Activated T-helper 2 cell treated with anti-CD3 and anti-CD28 coated beads, Interferon-gamma antibody, Interleukin-2, Interleukin-4, amounts not matched to agents 10 μg/mL and 5 μg/mL and 100 μg/mL, durations not matched to agents 14 hours and 24 hours and 36 hours (primary cell): ENCODE measurements around the gene NIPAL4. TPM values are rescaled to one million over a fixed set of nuclear protein-coding genes. Genes with fewer than 3 reads are reported as not detected.

Source experiments
- DNase-seq: peaks from one replicate; pipeline ENCODE4 v3.0.0; 2021; ENCODE audit warnings: low spot score
- H3K27ac Mint-ChIP-seq: one replicate; pipeline ENCODE4 v1.8.0; 2021; ENCODE audit warnings: mixed read lengths
- H3K27me3 Mint-ChIP-seq: one replicate; pipeline ENCODE4 v1.8.0; 2021; ENCODE audit warnings: low read depth, mixed read lengths
- H3K36me3 Mint-ChIP-seq: one replicate; pipeline ENCODE4 v1.8.0; 2021; ENCODE audit warnings: low read depth, mixed read lengths
- H3K4me1 Mint-ChIP-seq: one replicate; pipeline ENCODE4 v1.8.0; 2021; ENCODE audit warnings: low read depth, mixed read lengths
- H3K4me3 Mint-ChIP-seq: one replicate; pipeline ENCODE4 v1.8.0; 2021; ENCODE audit warnings: low read depth, mild to moderate bottlenecking, moderate library complexity, mixed read lengths
- H3K9me3 Mint-ChIP-seq: one replicate; pipeline ENCODE4 v1.8.0; 2021; ENCODE audit warnings: mixed read lengths
- intact Hi-C: fragments of 100-400 bp; cut with micrococcal nuclease; formaldehyde crosslinking; loops from one replicate; pipeline ENCODE4 v1.15.1; 2023
- total RNA-seq: library from RNA; stranded (reverse); gene quantifications from 2 replicates; pipeline ENCODE4 v1.2.3, GENCODE V29; 2022

NIPAL4 gene
- total RNA-seq, 1 donor from 2014 or later, result 2.1 TPM

- no peaks in the 10 kb centered on the region for H3K9me3 Mint-ChIP-seq
- H3K36me3 Mint-ChIP-seq, result peaks cover 95% of the 10 kb centered on the region
- H3K27ac Mint-ChIP-seq, result peak overlapping the region; percentile 28
- peaks cover 62% of the 10 kb centered on the region for H3K4me1 Mint-ChIP-seq
- H3K27me3 Mint-ChIP-seq, result no peaks in the 10 kb centered on the region
- H3K4me3 Mint-ChIP-seq, result no peak overlapping the region
- intact Hi-C loops, result loop anchor here (5.0 kb wide), 1 partner anchor 201 kb away; no protein-coding TSS in a partner anchor
- DNase-seq, result no peak
These were observed 56.0 kb downstream of the NIPAL4 start for GRCh38 chr5:157516006-157516405.

GRCh38 chr5:157516626-157517325, 56.8 kb downstream of the NIPAL4 start:
- Mint-ChIP-seq H3K36me3 (peaks cover 95% of the 10 kb centered on the region), H3K9me3 (no peaks in the 10 kb centered on the region), H3K27me3 (no peaks in the 10 kb centered on the region), H3K4me3 (no peak overlapping the region), H3K4me1 (peaks cover 68% of the 10 kb centered on the region), H3K27ac (peak overlapping the region; percentile 51)
- no peak for DNase-seq
- intact Hi-C loops, result loop anchor here (5.0 kb wide), 1 partner anchor 201 kb away; no protein-coding TSS in a partner anchor

DNA sequence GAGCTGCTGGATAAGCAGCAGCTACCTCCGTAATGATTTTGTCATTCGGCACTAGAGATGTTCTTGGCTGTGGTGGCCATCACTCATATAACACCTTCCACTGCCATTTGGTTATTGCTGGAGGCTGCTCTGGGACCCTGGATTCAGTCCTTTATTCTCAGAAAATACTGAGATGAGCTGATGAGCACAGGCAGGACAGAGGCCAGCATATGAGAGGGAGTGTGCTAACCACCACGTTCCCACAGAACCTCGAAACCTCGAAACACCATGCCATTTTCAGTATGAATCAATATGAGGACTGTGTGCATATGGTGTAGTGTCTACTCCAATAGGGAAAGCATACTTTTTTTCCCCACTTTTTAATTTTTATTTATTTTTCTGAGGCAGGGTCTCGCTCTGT, 59.0 kb downstream of the NIPAL4 start:
- Mint-ChIP-seq H3K4me3 (no peak overlapping the region), H3K27ac (no peak overlapping the region), H3K4me1 (peaks cover 56% of the 10 kb centered on the region), H3K9me3 (no peaks in the 10 kb centered on the region), H3K27me3 (no peaks in the 10 kb centered on the region), H3K36me3 (peaks cover 92% of the 10 kb centered on the region)
- intact Hi-C loops, result loop anchor here (1.0 to 5.0 kb wide), 2 partner anchors 22 to 198 kb away; no protein-coding TSS in a partner anchor
- DNase-seq, result peak; percentile 30

DNA sequence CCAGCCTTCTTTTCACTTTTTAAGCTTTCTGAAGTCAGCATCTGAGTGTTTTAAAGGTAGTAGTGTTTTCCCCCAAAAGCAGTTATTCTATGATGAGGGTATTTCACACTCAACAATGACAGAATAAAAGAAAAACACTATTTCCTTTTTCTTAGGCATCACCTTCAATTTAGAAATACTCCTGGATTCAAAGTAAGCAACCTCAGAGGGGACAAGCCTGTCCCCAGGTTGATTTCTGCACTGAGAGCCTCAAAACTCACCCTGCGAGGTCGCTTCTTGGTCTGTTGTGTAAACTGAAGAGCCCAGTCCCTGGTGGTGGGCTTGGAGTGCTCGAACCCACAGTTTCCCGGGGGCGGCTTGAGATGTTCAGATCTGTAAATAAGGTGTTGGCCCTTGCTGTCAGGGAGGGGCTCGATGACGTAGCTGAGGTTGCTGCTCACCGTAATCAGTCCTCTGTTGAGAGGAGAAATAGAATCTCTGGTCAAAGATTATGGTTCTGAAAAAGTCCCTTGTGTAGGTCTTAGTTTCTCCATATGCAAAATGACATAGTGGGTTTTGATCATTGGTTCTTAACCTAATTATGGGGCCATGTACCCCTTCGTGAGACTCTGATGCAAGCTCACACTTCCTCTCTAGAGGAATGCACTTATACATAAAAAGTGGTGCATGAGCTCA, 59.7 kb downstream of the NIPAL4 start:
- H3K9me3 Mint-ChIP-seq, result no peaks in the 10 kb centered on the region
- no peaks in the 10 kb centered on the region for H3K27me3 Mint-ChIP-seq
- intact Hi-C loops, result loop anchor here (1.0 to 5.0 kb wide), 2 partner anchors 22 to 198 kb away; no protein-coding TSS in a partner anchor
- no peak overlapping the region for H3K4me3 Mint-ChIP-seq
- H3K27ac Mint-ChIP-seq, result no peak overlapping the region
- H3K4me1 Mint-ChIP-seq, result peaks cover 54% of the 10 kb centered on the region
- DNase-seq, result no peak
- peaks cover 93% of the 10 kb centered on the region for H3K36me3 Mint-ChIP-seq

- intact Hi-C loops, result no loop called here
- H3K9me3 Mint-ChIP-seq, result no peaks in the 10 kb centered on the region
- H3K36me3 Mint-ChIP-seq, result peaks cover 93% of the 10 kb centered on the region
- no peak for DNase-seq
- no peak overlapping the region for H3K4me3 Mint-ChIP-seq
- no peak overlapping the region for H3K27ac Mint-ChIP-seq
- H3K4me1 Mint-ChIP-seq, result peaks cover 54% of the 10 kb centered on the region
- no peaks in the 10 kb centered on the region for H3K27me3 Mint-ChIP-seq
These were observed 61.1 kb downstream of the NIPAL4 start for GRCh38 chr5:157520911-157521703.

DNA sequence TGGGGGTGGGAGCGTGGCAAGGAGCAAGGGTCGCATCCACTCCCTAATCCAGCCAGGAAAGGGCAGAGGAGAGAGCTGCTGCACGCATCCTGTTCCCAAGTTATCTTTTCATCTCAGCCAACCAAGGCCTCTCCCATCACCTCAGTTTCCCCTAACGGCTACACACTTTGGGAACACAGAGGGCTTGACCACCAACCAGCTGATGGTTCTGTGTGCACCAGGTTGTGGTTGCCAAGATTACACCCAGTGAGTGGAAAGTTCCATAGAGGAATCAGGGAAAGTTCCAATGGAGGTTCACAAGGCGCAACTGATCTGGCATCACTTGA, 61.7 kb downstream of the NIPAL4 start:
- Mint-ChIP-seq H3K4me3 (no peak overlapping the region), H3K4me1 (peaks cover 49% of the 10 kb centered on the region), H3K27me3 (no peaks in the 10 kb centered on the region), H3K36me3 (peaks cover 93% of the 10 kb centered on the region), H3K27ac (no peak overlapping the region), H3K9me3 (no peaks in the 10 kb centered on the region)
- intact Hi-C loops, result no loop called here
- DNase-seq, result no peak

GRCh38 chr5:157523976-157524375, 64.0 kb downstream of the NIPAL4 start:
- no peak for DNase-seq
- Mint-ChIP-seq H3K4me3 (no peak overlapping the region), H3K9me3 (no peaks in the 10 kb centered on the region), H3K27me3 (no peaks in the 10 kb centered on the region), H3K36me3 (peaks cover 93% of the 10 kb centered on the region), H3K4me1 (peaks cover 54% of the 10 kb centered on the region), H3K27ac (no peak overlapping the region)
- intact Hi-C loops, result no loop called here

Other genes with a start within 250 kb of the NIPAL4 start
- 171 and 182 TPM in 2 replicates for gene CYFIP2, start 194.1 kb upstream of the NIPAL4 start, total RNA-seq
- gene ADAM19, start 115.6 kb downstream of the NIPAL4 start, total RNA-seq, result 229 and 237 TPM in 2 replicates
- 0.11 TPM in 2 replicates for gene SOX30, start 192.2 kb downstream of the NIPAL4 start, total RNA-seq
- gene C5orf52, start 211.3 kb downstream of the NIPAL4 start, total RNA-seq, result 0.30 TPM in 1 of 2 replicates, not detected in the other